ENCODE measurements around the gene NOSIP.

The NOSIP gene

DNA sequence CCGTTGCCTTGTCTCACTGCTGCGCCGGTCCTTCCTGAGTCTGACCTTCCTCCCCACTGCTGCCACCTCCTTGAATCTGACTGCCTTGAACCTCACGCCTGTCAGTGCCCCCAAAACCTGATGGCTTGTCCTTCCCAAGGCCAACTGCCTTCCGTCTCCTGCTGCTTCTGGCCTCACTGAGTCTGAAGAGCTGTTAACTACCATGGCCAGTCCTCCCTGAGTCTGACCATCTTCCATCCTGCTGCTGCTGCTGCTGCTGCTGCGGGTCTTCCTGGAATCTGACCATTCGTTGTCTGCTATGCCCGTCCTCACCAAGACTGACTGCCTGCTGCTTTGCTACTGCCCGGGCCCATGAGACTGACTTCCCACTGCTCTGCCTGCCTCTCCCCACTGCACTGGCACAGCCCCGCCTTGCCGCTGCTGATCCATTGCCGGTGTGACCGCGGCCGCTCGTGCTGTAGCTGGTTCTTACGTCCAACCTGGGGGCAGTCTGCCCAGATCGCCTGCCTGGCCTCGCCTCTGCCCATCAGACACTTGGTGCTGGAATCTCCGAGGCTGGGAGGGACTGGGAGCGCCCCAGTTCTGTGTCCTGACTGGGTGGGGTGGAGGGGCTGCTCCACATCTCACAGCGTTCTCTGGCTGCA, 55.4 kb downstream of the NOSIP start:
- H3K4me3 ChIP-seq (ENCODE audit: low read length in 2 of 2) = no peak overlapping the region
- H3K36me3 ChIP-seq (ENCODE audit: control insufficient read depth in 2 of 2, insufficient read depth in 2 of 2, low read length in 2 of 2) = peaks cover 9% of the 10 kb centered on the region in 2 donors
- no peaks in the 10 kb centered on the region for H3K9me3 ChIP-seq (ENCODE audit: control insufficient read depth in 2 of 2, low read length in 2 of 2)

DNA sequence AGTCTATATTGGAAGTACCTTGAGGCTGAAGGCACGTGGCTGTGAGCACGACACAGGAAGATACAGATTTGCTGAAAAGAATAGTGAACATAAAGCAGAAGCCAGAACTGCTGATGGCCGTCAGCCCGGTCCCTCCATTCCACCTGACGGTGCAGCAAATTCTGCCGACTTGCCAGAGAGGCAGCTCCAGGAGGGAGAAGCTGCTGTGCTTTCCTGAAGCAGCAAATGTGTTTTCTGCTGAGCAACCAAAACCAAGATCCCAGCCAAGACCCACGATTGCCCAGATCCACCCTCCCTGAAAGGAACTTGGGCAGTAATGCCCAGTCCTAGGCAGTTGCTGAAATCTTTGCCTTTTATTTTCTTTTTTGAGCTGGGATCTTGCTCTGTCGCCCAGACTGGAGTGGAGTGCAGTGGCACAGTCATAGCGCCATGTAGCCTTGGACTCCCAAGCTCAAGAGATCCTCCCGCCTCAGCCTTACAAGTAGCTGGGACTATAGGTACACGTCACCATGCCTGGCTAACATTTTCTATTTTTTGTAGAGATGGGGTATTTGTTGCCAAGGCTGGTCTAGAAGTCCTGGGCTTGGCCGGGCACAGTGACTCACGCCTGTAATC, 59.5 kb downstream of the NOSIP start:
- Histone ChIP-seq H3K27ac (ENCODE audit: low read length) (peak overlapping the region; percentile 69), H3K9ac (ENCODE audit: low read length in 2 of 2) (peak overlapping the region in 1 of 2 donors; percentile 47), H3K4me3 (ENCODE audit: low read length in 2 of 2) (peak overlapping the region in 1 of 2 donors; percentile 22), H3K9me3 (ENCODE audit: control insufficient read depth in 2 of 2, low read length in 2 of 2) (no peaks in the 10 kb centered on the region), H3K4me1 (ENCODE audit: control insufficient read depth, insufficient read depth, low read length) (peaks cover 10% of the 10 kb centered on the region), H3K27me3 (ENCODE audit: control insufficient read depth in 1 of 2, insufficient read depth in 2 of 2, low read length in 2 of 2) (no peaks in the 10 kb centered on the region), H3K36me3 (ENCODE audit: control insufficient read depth in 2 of 2, insufficient read depth in 2 of 2, low read length in 2 of 2) (peaks cover 5 to 8% of the 10 kb centered on the region in 2 donors)

More for the DNA sequence above, 55.4 kb downstream of the NOSIP start:
- Histone ChIP-seq H3K9ac (ENCODE audit: low read length in 2 of 2) (no peak overlapping the region), H3K4me1 (ENCODE audit: control insufficient read depth, insufficient read depth, low read length) (peaks cover 19% of the 10 kb centered on the region), H3K27me3 (ENCODE audit: control insufficient read depth in 1 of 2, insufficient read depth in 2 of 2, low read length in 2 of 2) (no peaks in the 10 kb centered on the region), H3K27ac (ENCODE audit: low read length) (no peak overlapping the region)

DNA sequence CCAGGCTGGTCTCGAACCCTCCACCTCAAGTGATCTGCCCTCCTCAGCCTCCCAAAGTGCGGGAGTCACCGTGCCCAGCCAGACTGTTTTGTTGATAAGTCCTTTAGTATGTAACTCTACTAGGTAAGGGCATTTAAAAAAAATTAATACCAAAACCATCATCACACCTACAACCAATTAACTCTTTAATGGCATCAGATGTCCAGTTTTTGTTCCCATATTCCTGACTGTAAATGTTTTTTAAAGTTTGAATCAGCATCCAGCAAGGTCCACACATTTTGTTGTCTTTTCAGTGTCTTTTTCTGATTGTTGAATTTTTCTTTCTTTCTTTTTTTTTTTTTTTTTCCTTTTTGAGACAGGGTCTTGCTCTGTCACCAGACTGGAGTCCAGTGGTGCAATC, 62.3 kb downstream of the NOSIP start:
- no peaks in the 10 kb centered on the region for H3K27me3 ChIP-seq (ENCODE audit: control insufficient read depth in 1 of 2, insufficient read depth in 2 of 2, low read length in 2 of 2)

DNA sequence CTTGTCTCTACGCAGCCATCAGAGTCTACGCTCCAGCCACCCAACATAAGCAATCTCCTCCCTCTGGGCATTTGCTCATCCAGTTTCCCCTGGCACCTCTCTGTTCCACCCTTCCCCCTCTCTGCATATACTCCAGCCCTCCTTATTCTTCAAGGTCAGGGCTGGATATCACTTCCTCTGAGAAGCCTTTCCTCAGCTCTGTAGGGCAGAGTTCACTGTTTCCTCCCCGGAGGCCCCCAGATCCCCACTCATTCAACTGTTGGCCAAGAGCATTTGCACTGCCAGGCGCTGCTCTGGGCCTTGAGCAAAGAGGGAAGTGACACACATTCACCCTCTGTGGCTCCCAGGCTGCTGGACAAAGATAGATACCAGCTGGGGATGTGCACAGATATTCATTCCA, 64.6 kb downstream of the NOSIP start:
- Histone ChIP-seq H3K27me3 (ENCODE audit: control insufficient read depth in 1 of 2, insufficient read depth in 2 of 2, low read length in 2 of 2) (no peaks in the 10 kb centered on the region), H3K9me3 (ENCODE audit: control insufficient read depth in 2 of 2, low read length in 2 of 2) (no peaks in the 10 kb centered on the region), H3K9ac (ENCODE audit: low read length in 2 of 2) (no peak overlapping the region), H3K36me3 (ENCODE audit: control insufficient read depth in 2 of 2, insufficient read depth in 2 of 2, low read length in 2 of 2) (peaks cover 2 to 4% of the 10 kb centered on the region in 2 donors), H3K4me3 (ENCODE audit: low read length in 2 of 2) (no peak overlapping the region), H3K27ac (ENCODE audit: low read length) (no peak overlapping the region), H3K4me1 (ENCODE audit: control insufficient read depth, insufficient read depth, low read length) (peaks cover 25% of the 10 kb centered on the region)

More for the DNA sequence above, 62.3 kb downstream of the NOSIP start:
- peaks cover 4 to 5% of the 10 kb centered on the region in 2 donors for H3K36me3 ChIP-seq (ENCODE audit: control insufficient read depth in 2 of 2, insufficient read depth in 2 of 2, low read length in 2 of 2)
- no peak overlapping the region for H3K27ac ChIP-seq (ENCODE audit: low read length)
- no peak overlapping the region for H3K9ac ChIP-seq (ENCODE audit: low read length in 2 of 2)
- H3K9me3 ChIP-seq (ENCODE audit: control insufficient read depth in 2 of 2, low read length in 2 of 2) = no peaks in the 10 kb centered on the region
- peaks cover 20% of the 10 kb centered on the region for H3K4me1 ChIP-seq (ENCODE audit: control insufficient read depth, insufficient read depth, low read length)
- no peak overlapping the region for H3K4me3 ChIP-seq (ENCODE audit: low read length in 2 of 2)

DNA sequence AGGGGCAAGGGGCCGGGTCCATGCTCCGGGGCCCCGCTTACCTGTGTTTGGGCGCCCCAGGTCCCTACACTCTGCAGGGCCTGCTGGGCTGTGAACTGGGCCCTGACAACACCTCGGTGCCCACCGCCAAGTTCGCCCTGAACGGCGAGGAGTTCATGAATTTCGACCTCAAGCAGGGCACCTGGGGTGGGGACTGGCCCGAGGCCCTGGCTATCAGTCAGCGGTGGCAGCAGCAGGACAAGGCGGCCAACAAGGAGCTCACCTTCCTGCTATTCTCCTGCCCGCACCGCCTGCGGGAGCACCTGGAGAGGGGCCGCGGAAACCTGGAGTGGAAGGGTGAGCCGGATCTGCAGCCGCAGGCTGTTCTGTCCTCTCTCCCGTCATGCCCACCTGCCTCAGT, 66.2 kb downstream of the NOSIP start:
- Histone ChIP-seq H3K4me1 (ENCODE audit: control insufficient read depth, insufficient read depth, low read length) (peaks cover 21% of the 10 kb centered on the region), H3K27ac (ENCODE audit: low read length) (no peak overlapping the region), H3K9me3 (ENCODE audit: control insufficient read depth in 2 of 2, low read length in 2 of 2) (no peaks in the 10 kb centered on the region), H3K27me3 (ENCODE audit: control insufficient read depth in 1 of 2, insufficient read depth in 2 of 2, low read length in 2 of 2) (no peaks in the 10 kb centered on the region), H3K36me3 (ENCODE audit: control insufficient read depth in 2 of 2, insufficient read depth in 2 of 2, low read length in 2 of 2) (peaks cover 0 to 4% of the 10 kb centered on the region in 2 donors), H3K9ac (ENCODE audit: low read length in 2 of 2) (peak overlapping the region in 1 of 2 donors; percentile 82), H3K4me3 (ENCODE audit: low read length in 2 of 2) (peak overlapping the region in 1 of 2 donors; percentile 81)

DNA sequence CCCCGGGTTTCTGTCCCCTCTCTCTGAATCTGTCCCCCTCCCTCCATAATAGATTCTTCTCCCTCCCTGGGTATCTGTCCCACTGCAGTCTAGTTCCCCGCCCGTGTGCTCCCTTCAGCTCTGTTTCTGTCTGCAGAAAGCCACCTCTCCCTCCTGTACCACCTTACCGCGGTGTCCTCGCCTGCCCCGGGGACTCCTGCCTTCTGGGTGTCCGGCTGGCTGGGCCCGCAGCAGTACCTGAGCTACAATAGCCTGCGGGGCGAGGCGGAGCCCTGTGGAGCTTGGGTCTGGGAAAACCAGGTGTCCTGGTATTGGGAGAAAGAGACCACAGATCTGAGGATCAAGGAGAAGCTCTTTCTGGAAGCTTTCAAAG, 66.6 kb downstream of the NOSIP start:
- peaks cover 0 to 4% of the 10 kb centered on the region in 2 donors for H3K36me3 ChIP-seq (ENCODE audit: control insufficient read depth in 2 of 2, insufficient read depth in 2 of 2, low read length in 2 of 2)
- peaks cover 21% of the 10 kb centered on the region for H3K4me1 ChIP-seq (ENCODE audit: control insufficient read depth, insufficient read depth, low read length)
- H3K27me3 ChIP-seq (ENCODE audit: control insufficient read depth in 1 of 2, insufficient read depth in 2 of 2, low read length in 2 of 2) = no peaks in the 10 kb centered on the region
- H3K9ac ChIP-seq (ENCODE audit: low read length in 2 of 2) = peak overlapping the region; percentile 68 to 82
- peak overlapping the region; percentile 92 for H3K27ac ChIP-seq (ENCODE audit: low read length)
- H3K9me3 ChIP-seq (ENCODE audit: control insufficient read depth in 2 of 2, low read length in 2 of 2) = no peaks in the 10 kb centered on the region
- H3K4me3 ChIP-seq (ENCODE audit: low read length in 2 of 2) = peak overlapping the region; percentile 64 to 81

DNA sequence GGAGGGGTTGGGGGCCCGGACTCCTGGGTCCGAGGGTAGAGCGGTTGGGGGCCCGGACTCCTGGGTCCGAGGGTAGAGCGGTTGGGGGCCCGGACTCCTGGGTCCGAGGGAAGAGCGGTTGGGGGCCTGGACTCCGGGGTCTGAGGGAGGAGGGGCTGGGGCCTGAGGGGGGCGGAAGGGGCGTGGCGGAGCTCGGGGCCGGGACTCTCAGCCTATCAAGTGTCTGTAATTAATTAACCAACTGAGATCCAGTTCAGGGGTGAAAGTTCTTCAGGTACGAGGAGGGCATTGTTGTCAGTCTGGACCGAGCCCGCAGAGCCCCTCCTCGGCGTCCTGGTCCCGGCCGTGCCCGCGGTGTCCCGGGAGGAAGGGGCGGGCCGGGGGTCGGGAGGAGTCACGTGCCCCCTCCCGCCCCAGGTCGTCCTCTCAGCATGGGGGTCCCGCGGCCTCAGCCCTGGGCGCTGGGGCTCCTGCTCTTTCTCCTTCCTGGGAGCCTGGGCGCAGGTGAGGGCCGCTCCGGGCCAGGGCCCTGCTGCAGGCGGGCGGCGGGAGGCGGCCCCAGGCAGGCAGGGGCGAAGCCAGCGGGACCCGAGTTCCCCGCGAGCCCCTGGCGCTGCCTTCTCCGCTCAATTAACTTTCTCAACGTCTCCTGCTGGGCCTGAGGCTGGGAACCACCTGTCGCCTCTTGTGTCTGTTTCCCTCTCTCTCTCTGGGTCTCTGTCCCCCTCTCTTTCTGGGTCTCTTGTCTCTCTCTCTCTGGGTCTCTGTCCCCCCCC, 67.2 kb downstream of the NOSIP start:
- H3K9me3 ChIP-seq (ENCODE audit: control insufficient read depth in 2 of 2, low read length in 2 of 2) = no peaks in the 10 kb centered on the region
- peak overlapping the region; percentile 92 for H3K27ac ChIP-seq (ENCODE audit: low read length)
- peaks cover 21% of the 10 kb centered on the region for H3K4me1 ChIP-seq (ENCODE audit: control insufficient read depth, insufficient read depth, low read length)
- H3K4me3 ChIP-seq (ENCODE audit: low read length in 2 of 2) = peak overlapping the region; percentile 64 to 81
- peaks cover 0 to 4% of the 10 kb centered on the region in 2 donors for H3K36me3 ChIP-seq (ENCODE audit: control insufficient read depth in 2 of 2, insufficient read depth in 2 of 2, low read length in 2 of 2)
- H3K27me3 ChIP-seq (ENCODE audit: control insufficient read depth in 1 of 2, insufficient read depth in 2 of 2, low read length in 2 of 2) = no peaks in the 10 kb centered on the region
- H3K9ac ChIP-seq (ENCODE audit: low read length in 2 of 2) = peak overlapping the region; percentile 68 to 82

DNA sequence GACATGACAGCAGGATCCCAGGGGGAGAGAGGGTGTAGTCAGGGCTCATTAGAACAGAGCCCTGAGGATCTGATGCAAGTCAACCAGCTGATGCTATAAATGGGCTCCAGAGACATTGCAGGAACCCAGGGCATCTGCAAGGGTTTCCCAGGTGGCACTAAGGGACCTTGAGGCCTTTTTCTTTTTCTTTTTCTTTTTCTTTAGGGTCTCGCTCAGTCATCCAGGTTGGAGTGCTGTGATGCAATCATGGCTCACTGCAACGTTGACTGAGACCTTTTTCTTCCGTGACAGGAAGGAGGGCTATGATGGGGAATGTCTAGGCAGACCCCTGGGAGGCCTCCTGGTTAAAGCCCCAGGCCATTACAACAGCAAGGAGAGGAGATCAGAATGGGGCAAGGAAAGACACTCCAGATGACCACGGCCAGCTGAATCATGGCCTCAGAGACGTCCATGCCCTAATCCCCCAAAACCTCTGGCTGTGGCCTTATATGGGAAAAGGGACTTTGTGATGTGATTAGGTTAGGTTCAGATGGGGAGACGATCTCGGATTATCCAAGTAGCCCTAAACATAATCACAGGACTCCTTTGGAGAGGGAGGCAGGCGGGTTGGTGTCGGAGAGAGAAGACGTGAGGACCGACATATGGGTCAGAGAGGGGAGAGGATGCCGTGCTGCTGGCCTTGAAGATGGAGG, 72.4 kb downstream of the NOSIP start:
- Histone ChIP-seq H3K27ac (ENCODE audit: low read length) (no peak overlapping the region), H3K9ac (ENCODE audit: low read length in 2 of 2) (no peak overlapping the region), H3K27me3 (ENCODE audit: control insufficient read depth in 1 of 2, insufficient read depth in 2 of 2, low read length in 2 of 2) (no peaks in the 10 kb centered on the region), H3K4me1 (ENCODE audit: control insufficient read depth, insufficient read depth, low read length) (peaks cover 18% of the 10 kb centered on the region), H3K36me3 (ENCODE audit: control insufficient read depth in 2 of 2, insufficient read depth in 2 of 2, low read length in 2 of 2) (no peaks in the 10 kb centered on the region), H3K4me3 (ENCODE audit: low read length in 2 of 2) (no peak overlapping the region), H3K9me3 (ENCODE audit: control insufficient read depth in 2 of 2, low read length in 2 of 2) (no peaks in the 10 kb centered on the region)

DNA sequence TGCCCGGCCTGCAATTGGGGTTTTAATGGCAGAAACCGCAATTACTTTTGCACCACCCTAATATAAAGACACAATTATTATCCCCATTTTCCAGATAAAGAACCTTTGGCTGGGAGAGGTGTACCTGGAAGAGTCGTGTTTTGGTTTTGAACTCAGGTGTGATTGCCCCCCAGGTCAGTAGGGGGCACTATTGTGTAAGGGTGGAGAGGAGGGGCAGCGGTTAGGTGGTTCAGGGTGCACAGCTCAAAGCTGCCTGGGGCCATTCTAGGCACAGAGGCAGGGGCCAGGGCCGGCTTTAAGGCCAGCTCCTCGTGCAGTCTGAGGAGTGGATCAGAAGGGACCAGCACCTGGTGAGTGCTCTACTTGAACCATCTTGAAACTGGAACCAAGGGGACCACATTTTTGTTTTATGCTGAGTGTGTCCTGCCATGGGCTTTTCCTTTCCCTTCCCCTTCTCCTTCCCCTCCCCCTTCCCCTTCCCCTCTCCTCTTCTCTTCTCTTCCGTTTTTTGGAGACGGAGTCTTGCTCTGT, 73.7 kb downstream of the NOSIP start:
- H3K4me3 ChIP-seq (ENCODE audit: low read length in 2 of 2) = no peak overlapping the region
- H3K9ac ChIP-seq (ENCODE audit: low read length in 2 of 2) = no peak overlapping the region
- no peak overlapping the region for H3K27ac ChIP-seq (ENCODE audit: low read length)
- H3K36me3 ChIP-seq (ENCODE audit: control insufficient read depth in 2 of 2, insufficient read depth in 2 of 2, low read length in 2 of 2) = no peaks in the 10 kb centered on the region
- no peaks in the 10 kb centered on the region for H3K9me3 ChIP-seq (ENCODE audit: control insufficient read depth in 2 of 2, low read length in 2 of 2)
- peaks cover 8% of the 10 kb centered on the region for H3K4me1 ChIP-seq (ENCODE audit: control insufficient read depth, insufficient read depth, low read length)
- no peaks in the 10 kb centered on the region for H3K27me3 ChIP-seq (ENCODE audit: control insufficient read depth in 1 of 2, insufficient read depth in 2 of 2, low read length in 2 of 2)

All from stomach smooth muscle (tissue), 2 donors.